Fibroblast of lung (primary cell): ENCODE results near the gene FNIP1.
"Not testable (repeated sequence)": the region's sequence is repeated elsewhere in the genome, so short reads cannot be mapped to it uniquely, and the experiment has no call there.

ENCODE experiments used
- EZH2 ChIP-seq: IDR thresholded peaks from 2 replicates; pipeline ENCODE4 v1.5.1; 2012; ENCODE audit warnings: low read length, control low read depth, mild to moderate bottlenecking; ENCODE audit errors: missing control alignments
- TF ChIP-seq, protein P1 (sequence below), 2 donors: IDR thresholded peaks in 1 of 2; conservative IDR thresholded peaks in 1 of 2; 1 replicate in 1 of 2; 2 replicates in 1 of 2; pipeline ENCODE4 v1.5.1; 2011 to 2012; ENCODE audit warnings: low read length in 2 of 2, control low read depth in 1 of 2, inconsistent platforms in 1 of 2, low read depth in 1 of 2, mild to moderate bottlenecking in 1 of 2

GRCh38 chr5:131734939-131735338, 61.9 kb downstream of the FNIP1 start:
- TF ChIP-seq, protein P1, sequence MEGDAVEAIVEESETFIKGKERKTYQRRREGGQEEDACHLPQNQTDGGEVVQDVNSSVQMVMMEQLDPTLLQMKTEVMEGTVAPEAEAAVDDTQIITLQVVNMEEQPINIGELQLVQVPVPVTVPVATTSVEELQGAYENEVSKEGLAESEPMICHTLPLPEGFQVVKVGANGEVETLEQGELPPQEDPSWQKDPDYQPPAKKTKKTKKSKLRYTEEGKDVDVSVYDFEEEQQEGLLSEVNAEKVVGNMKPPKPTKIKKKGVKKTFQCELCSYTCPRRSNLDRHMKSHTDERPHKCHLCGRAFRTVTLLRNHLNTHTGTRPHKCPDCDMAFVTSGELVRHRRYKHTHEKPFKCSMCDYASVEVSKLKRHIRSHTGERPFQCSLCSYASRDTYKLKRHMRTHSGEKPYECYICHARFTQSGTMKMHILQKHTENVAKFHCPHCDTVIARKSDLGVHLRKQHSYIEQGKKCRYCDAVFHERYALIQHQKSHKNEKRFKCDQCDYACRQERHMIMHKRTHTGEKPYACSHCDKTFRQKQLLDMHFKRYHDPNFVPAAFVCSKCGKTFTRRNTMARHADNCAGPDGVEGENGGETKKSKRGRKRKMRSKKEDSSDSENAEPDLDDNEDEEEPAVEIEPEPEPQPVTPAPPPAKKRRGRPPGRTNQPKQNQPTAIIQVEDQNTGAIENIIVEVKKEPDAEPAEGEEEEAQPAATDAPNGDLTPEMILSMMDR (conservative IDR thresholded peaks at IDR 0.05 in 1 of 2, IDR thresholded peaks at IDR 0.05 in 1 of 2; ENCODE audit: low read depth in 1 of 2, low read length in 2 of 2) = not testable (repeated sequence)
- not testable (repeated sequence) for TF ChIP-seq EZH2
